HG03025 (cell line): ENCODE data around the gene ZSCAN10.
"Not testable (repeated sequence)": the region's sequence is repeated elsewhere in the genome, so short reads cannot be mapped to it uniquely, and the experiment has no call there.

Source experiments
- ATAC-seq: cut with Tn5 transposase; IDR thresholded peaks from one replicate; pipeline ENCODE4 v1.9.1; 2021; ENCODE audit warnings: mild to moderate bottlenecking, moderate library complexity; ENCODE audit not compliant: unreplicated experiment, low FRiP score

Gene ZSCAN10

DNA sequence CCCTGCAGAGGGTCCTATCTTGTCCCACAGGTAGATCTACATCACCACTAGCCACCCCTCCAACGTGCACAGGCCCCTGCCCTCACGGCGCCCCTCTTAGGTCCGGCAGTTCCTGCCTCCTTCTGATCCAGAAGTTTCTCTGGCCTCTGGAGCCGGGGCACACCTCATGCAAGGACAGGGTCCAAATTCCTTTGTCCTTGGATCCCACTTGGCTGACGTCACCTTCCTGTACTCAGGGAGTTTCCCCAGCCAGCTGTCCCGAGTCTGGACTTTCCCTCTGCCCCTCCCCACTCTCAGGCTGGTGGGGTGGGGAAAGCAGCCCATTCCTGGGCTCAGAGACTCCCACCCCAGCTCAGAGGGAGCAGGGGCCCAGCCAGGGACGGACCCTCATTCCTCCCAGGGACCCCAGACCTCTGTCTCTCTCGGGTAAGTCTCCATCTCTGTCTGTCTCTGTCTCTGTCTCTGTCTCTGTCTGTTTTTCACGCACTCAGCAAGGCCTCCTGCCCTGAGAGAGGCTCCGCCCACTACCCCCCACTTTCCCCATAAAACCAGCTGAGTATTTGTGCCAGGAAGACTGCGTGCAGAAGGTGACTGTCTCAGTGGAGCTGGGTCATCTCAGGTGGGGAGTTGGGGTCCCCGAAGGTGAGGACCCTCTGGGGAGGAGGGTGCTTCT lies 33.9 kb downstream of the ZSCAN10 start, which contains the start of gene IL32:
TSS of gene IL32 (plus strand) at position 572 of the 673 bp plus-strand sequence. CDS start 172 bp downstream, outside the sequence.
- ATAC-seq, result no peak

DNA sequence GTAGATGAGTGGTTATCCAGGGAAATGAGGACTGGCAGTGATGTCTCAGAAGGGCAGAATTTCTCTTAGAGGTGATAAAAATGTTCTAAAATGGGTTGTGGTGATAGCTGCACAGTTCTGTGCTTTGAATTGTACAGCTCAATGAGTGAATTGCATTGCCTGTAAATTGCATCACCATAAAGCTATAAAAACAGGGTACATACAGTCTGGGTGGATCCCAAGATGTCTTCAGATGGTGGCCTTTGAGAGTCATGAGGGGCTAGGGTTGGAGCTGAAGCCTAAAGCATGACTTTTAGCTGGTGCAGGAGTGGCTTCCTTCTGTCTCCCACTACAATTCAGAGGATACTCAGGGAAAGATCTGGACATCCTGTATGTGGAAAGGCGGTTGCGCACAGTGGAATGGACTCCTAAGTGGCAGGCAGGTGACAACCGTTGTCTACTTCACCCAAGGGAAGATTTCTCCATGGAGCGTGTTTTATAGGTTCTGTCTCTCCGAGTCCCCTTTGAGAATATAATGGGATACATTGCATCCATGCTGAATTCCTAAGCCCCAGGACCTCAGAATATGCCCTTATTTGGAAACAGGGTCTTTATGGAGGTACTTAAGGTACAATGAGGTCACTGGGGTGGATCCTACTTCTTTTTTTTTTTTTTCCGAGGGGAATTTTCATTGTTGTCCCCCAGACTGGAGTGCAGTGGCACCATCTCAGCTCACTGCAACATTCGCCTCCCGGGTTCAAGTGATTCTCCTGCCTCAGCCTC lies 35.3 kb downstream of the ZSCAN10 start:
- no peak for ATAC-seq

DNA sequence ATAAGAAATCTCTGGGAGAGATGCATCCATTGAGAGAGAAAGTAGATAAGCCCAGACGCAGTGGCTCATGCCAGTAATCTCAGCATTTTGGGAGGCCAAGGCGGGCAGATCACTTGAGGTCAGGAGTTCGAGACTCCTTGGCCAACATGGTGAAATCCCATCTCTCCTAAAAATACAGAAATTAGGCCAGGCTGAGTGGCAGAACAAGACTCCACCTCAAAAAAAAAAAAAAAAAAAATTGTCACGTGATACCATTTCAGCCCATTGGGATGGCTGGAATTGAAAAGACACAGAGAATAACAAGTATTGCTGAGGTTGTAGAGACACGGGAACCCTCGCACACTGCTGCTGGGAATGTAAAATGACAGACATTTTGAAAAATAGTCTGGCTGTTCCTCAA lies 36.5 kb downstream of the ZSCAN10 start:
- no peak for ATAC-seq

GRCh38 chr16:3060339-3061127 lies 38.6 kb downstream of the ZSCAN10 start:
- ATAC-seq, result no peak

- ATAC-seq, result peak; percentile 28
These were observed 39.3 kb downstream of the ZSCAN10 start for GRCh38 chr16:3059723-3060242.

DNA sequence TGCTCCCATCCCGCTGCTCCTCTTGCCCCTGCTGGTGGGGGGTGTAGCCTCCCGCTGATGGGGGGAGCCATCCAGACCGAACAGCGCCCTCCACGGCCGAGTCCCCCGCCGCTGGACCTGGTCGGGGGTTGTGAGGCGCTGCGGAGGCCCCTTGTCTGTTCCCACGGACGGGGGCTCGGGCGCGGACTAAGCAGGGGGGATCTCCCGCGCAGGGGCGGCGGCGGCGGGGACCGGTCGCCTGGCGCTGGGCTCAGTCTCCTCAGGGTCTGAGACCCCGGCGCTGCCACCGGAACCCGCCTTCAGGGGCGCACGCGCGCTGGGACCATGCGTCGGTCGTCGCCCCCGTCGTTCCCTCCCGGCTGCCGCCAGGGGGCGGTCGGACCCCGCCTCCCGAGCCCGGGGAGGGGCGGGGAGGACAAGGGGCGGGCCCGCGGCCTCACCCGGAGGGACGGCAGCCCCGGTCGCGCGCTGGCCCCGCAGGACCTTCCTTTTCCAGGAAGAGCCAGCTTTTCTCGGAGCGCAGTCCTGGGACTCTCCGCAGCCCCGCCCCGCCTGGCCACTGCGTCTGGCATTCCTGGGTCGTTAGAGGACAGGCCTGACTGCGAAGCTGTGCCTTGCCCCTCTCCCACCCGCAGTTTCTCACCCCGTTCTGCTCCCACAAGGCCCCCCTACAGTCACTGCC lies 39.9 kb downstream of the ZSCAN10 start:
- peak; percentile 59 for ATAC-seq

GRCh38 chr16:3058139-3059030 lies 40.7 kb downstream of the ZSCAN10 start:
- ATAC-seq, result no peak

DNA sequence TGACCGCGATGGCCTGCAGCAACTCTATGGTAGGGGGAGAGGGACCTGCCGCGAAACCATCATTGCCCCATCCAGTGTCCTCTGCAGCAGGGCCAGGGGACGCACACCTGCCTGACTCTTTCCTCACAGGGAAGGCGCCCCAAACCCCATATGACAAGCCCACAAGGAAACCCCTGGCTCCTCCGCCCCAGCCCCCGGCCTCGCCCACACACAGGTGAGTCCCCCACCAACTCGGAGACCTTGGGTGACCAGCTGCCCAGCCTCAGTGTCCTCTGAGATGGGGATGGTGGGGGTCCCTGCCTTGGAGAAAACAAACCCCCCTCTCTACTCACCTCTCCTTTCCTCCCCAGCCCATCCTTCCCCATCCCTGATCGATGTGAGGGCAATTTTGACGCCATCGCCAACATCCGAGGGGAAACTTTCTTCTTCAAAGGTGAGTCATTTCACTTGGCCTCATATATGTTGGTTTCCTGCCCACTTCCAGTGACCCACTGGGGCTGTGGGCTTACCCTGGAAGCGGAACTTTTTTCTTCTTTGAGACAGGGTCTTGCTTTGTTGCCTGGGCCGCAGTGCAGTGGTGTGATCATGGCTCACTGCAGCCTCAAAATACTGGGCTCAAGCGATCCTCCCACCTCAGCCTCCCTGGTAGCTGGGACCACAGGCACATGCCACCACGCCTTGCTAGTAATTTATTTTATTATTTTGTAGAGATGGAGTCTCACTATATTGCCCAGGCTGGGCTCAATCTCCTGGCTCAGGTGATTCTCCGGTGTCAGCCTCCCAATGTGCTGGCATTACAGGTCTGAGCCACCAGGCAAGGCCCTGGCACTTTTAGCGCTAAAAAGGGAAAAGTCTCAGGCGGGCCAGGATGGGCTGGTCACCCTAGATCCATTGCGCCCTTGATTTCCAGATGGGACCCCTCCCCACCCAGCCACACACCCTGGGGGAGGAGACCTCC lies 41.6 kb downstream of the ZSCAN10 start:
- no peak for ATAC-seq

DNA sequence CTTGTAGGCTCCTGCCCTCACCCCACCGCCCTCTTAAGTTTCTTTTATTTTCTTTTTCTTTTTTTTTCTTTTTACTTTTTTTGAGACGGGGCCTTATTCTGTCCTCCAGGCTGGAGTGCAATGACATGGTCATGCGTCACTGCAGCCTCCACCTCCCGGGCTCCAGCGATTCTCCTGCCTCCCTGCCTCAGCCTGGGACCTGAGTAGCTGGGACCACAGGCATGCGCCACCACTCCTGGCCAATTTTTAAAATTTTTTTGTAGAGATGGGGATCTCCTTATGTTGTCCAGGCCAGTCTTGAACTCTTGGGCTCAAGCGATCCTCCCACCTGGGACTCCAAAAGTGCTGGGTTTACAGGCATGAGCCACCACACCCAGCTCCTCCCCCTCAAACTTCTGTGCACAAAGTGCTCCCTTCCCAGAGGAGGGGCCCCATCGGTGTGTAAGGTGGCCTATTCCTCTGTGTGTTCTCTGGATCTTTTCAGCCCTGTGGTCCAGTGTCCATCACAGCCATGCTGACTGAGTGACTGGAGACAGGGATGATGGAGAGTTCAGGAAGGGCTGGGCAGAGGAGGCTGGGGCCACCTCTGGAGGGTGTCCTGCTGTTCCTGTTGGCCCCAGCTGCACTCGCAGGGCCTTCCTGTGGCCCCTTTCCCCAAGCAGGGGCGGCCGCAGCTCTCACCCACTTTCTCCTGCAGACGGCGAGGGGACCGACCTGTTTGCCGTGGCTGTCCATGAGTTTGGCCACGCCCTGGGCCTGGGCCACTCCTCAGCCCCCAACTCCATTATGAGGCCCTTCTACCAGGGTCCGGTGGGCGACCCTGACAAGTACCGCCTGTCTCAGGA lies 42.5 kb downstream of the ZSCAN10 start:
- no peak for ATAC-seq

GRCh38 chr16:3055734-3056115 lies 43.4 kb downstream of the ZSCAN10 start:
- ATAC-seq, result not testable (repeated sequence)

- ATAC-seq, result no peak
These were observed 43.9 kb downstream of the ZSCAN10 start for GRCh38 chr16:3054965-3055733.

GRCh38 chr16:3053330-3053710 lies 45.8 kb downstream of the ZSCAN10 start:
- ATAC-seq, result not testable (repeated sequence)

DNA sequence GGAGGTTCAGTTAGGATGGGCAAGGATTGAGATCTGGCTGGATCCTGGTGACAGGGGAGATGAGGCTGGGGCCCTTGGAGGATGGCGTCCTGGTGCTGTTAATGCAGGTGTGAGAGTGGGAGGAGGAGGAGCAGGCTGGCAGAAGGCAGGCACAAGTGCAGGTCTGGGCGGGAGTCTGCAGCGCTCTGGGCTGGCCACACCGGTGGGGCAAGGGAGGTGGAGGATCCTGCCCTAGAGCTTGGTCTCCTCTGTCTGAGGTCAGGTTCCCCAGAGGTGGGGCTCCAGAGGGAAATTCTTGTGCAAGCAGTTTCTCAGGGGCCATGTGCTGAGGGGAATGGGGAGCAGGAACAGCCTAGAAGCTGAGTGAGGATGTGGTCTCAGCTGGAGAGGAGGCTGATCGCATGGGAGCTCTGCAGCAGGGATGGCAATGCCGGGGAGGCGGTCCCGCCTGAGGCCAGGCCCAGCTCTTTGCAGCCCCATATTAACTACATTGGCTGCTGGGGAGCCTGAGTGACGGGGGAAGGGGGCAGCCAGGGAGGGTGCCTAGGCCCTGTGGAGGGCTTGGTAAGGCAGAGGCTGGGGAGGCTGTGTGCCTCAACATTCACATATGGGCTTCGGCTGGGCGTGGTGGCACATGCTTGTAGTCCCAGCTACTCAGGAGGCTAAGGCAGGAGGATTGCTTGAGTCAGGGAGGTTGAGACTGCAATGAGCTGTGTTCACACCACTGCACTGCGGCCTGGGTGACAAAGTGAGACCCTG lies 46.3 kb downstream of the ZSCAN10 start:
- ATAC-seq, result not testable (repeated sequence)

GRCh38 chr16:3051494-3051893 lies 47.6 kb downstream of the ZSCAN10 start:
- no peak for ATAC-seq

DNA sequence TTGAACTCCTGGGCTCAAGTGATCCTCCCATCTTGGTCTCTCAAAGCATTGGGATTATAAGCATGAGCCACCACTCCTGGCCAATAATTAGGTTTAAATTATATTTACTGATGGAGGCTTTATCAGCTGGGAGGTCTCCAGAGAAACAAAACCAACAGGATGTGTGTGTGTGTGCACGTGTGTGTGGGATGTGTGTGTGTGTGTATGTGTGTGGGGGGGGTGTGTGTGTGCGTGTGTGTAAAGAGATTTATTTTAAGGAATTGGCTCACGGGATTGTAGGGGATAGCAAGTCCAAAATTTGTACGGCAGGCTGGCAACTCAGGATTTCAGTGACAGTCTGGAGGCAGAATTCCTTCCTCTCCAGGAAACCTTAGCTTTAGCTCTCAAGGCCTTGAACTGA lies 48.1 kb downstream of the ZSCAN10 start:
- no peak for ATAC-seq

DNA sequence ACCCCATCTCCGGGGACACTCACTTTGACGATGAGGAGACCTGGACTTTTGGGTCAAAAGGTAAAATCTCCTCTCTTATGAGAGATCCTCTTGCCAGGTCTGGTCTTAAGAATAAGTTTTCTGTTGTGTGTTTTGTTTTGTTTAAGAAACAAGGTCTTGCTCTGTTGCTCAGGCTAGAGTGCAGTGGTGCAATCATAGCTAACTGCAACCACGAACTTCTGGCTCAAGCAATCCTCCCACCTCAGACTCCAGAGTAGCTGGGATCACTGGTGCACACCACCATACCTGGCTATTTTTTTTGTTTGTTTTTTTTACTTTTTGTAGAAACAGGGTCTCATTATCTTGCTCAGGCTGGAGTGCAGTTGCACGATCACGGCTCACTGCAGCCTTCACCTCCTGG lies 48.6 kb downstream of the ZSCAN10 start:
- no peak for ATAC-seq
